T-helper 17 cell (primary cell): ENCODE data around the gene SPEF1. TPM values are rescaled to one million over a fixed set of nuclear protein-coding genes. Genes with fewer than 3 reads are reported as not detected.

Source experiments
- ATAC-seq: fragments of 150-1000 bp; cut with Tn5 transposase; 2 replicates; pipeline ENCODE4 v1.10.0; 2021; ENCODE audit warnings: mild to moderate bottlenecking, moderate library complexity
- DNase-seq, 3 donors: peaks; one replicate each; pipeline versions ENCODE4 v3.0.0 to v3.0.0-alpha.2; 2020 to 2021
- H3K9me3 ChIP-seq: one replicate; pipeline ENCODE4 v1.7.0; 2013; ENCODE audit warnings: low read length, mild to moderate bottlenecking; ENCODE audit not compliant: control insufficient read depth, poor library complexity, severe bottlenecking
- H3K27ac Mint-ChIP-seq: one replicate; pipeline ENCODE4 v1.8.0; 2022; ENCODE audit warnings: mild to moderate bottlenecking, moderate library complexity, mixed read lengths
- H3K27me3 Mint-ChIP-seq: one replicate; pipeline ENCODE4 v1.8.0; 2022; ENCODE audit warnings: mixed read lengths
- H3K36me3 Mint-ChIP-seq: one replicate; pipeline ENCODE4 v1.8.0; 2022; ENCODE audit warnings: low read depth, mixed read lengths
- H3K4me1 Mint-ChIP-seq: one replicate; pipeline ENCODE4 v1.8.0; 2022; ENCODE audit warnings: mild to moderate bottlenecking, mixed read lengths
- H3K4me3 Mint-ChIP-seq: one replicate; pipeline ENCODE4 v1.8.0; 2022; ENCODE audit warnings: mild to moderate bottlenecking, moderate library complexity, mixed read lengths
- total RNA-seq, 4 donors: library from RNA in 2 of 4; stranded (reverse) in 2 of 4; gene quantifications; one replicate each; pipeline ENCODE4 v1.2.3 and lab custom pipeline; 2022 to 2026

The SPEF1 gene
- total RNA-seq, 2 donors from 2014 or later, result 0.18 TPM; not detected in 1

GRCh38 chr20:3728876-3729275 lies 52.4 kb downstream of the SPEF1 start:
- Mint-ChIP-seq H3K36me3 (peaks cover 13% of the 10 kb centered on the region), H3K27ac (no peak overlapping the region), H3K4me1 (peaks cover 9% of the 10 kb centered on the region), H3K4me3 (no peak overlapping the region), H3K27me3 (peaks cover 78% of the 10 kb centered on the region)
- ATAC-seq (no peak), DNase-seq (no peak)
- no peaks in the 10 kb centered on the region for H3K9me3 ChIP-seq

- peaks cover 74% of the 10 kb centered on the region for H3K27me3 Mint-ChIP-seq
- ATAC-seq, result no peak
- peaks cover 9% of the 10 kb centered on the region for H3K4me1 Mint-ChIP-seq
- no peaks in the 10 kb centered on the region for H3K9me3 ChIP-seq
- H3K4me3 Mint-ChIP-seq, result no peak overlapping the region
- H3K27ac Mint-ChIP-seq, result no peak overlapping the region
- peaks cover 13% of the 10 kb centered on the region for H3K36me3 Mint-ChIP-seq
- DNase-seq, result no peak
These were observed 52.9 kb downstream of the SPEF1 start for GRCh38 chr20:3728354-3728753.

Other genes with a start within 250 kb of the SPEF1 start
- not detected for gene GFRA4, start 118.0 kb downstream of the SPEF1 start, total RNA-seq
- gene ADAM33, start 99.4 kb downstream of the SPEF1 start, total RNA-seq, result not detected
- under 1 TPM; 0.10 to 0.13 TPM for gene SIGLEC1, start 68.8 kb downstream of the SPEF1 start, total RNA-seq
- gene HSPA12B, start 48.8 kb downstream of the SPEF1 start, total RNA-seq, result not detected
- gene ADISSP, start 13.7 kb downstream of the SPEF1 start, total RNA-seq, result 10 to 100 TPM; 13.3 to 19.0 TPM
- gene CENPB, start 5.3 kb upstream of the SPEF1 start, total RNA-seq, result 10 to 100 TPM; 36.9 to 40.2 TPM
- gene CDC25B, start 14.9 kb upstream of the SPEF1 start, total RNA-seq, result 100 to 1,000 TPM; 220 to 223 TPM
- gene AP5S1, start 39.1 kb upstream of the SPEF1 start, total RNA-seq, result 10 to 100 TPM; 11.3 to 11.9 TPM
- gene MAVS, start 65.4 kb upstream of the SPEF1 start, total RNA-seq, result 10 to 100 TPM; 20.1 to 21.1 TPM
- gene PANK2, start 107.9 kb upstream of the SPEF1 start, total RNA-seq, result 10 to 100 TPM; 47.2 to 53.0 TPM
- gene RNF24, start 234.1 kb upstream of the SPEF1 start, total RNA-seq, result 10 to 100 TPM; 10.0 to 15.9 TPM